ENCODE data around the gene GFOD1.

The GFOD1 gene

DNA sequence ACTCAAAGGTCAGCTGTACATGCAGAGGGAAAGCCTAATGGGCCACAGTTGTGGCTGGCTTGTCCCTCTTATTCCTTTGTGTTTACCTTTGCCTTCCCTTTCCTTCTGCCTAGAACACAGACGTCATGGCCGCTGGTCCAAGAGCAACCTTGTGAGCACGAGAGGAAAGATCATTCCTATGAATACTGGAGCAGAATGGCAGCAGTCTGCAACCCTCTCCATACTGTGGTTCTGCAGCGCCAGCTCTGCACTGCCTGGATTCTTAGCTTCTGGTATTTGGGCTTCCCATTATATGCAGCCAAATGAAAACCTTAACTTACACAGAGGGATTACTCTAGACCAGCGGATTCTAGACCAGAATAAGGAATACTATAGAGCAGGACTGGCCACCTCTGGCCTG lies 171.5 kb downstream of the GFOD1 start:
- no peak overlapping the region for H3K4me3 ChIP-seq (ENCODE audit: low read length in 2 of 2)
- no peaks in the 10 kb centered on the region for H3K9me3 ChIP-seq (replicated peaks in 1 of 2; ENCODE audit: control insufficient read depth in 2 of 2, insufficient read depth in 1 of 2, low read depth in 1 of 2, low read length in 2 of 2)
- no CpG with 5 or more reads among the region's 5 CpGs for WGBS, 2 donors (ENCODE audit: extremely low coverage in 2 of 2, insufficient read length in 2 of 2, insufficient replicate concordance in 1 of 2)
- no peak overlapping the region for H3K14ac ChIP-seq (ENCODE audit: low read length)
- no peak overlapping the region for H3K4ac ChIP-seq (ENCODE audit: low read length)
- H2BK12ac ChIP-seq (ENCODE audit: low read length): no peak overlapping the region
- H2BK15ac ChIP-seq (ENCODE audit: low read length): no peak overlapping the region
- peaks cover 36 to 97% of the 10 kb centered on the region in 2 donors for H3K36me3 ChIP-seq (replicated peaks in 1 of 2; ENCODE audit: control insufficient read depth in 2 of 2, insufficient read depth in 2 of 2, low read length in 2 of 2)
- H4K91ac ChIP-seq (ENCODE audit: low read depth, low read length, poor library complexity): no peak overlapping the region
- no peaks in the 10 kb centered on the region for H3K79me1 ChIP-seq (ENCODE audit: low read depth, low read length)
- no peak overlapping the region for H3K27ac ChIP-seq (replicated peaks; ENCODE audit: low read length)
- H3K27me3 ChIP-seq (ENCODE audit: control insufficient read depth in 3 of 3, insufficient read depth in 3 of 3, low read depth in 1 of 3, low read length in 3 of 3): no peaks in the 10 kb centered on the region
- H2BK120ac ChIP-seq (ENCODE audit: low read depth, low read length): no peak overlapping the region
- no peaks in the 10 kb centered on the region for H3K4me1 ChIP-seq (ENCODE audit: control insufficient read depth in 2 of 2, insufficient read depth in 1 of 2, low read depth in 1 of 2, low read length in 2 of 2)
- no peak overlapping the region for H4K8ac ChIP-seq (ENCODE audit: low read depth, low read length)
- no peak overlapping the region for H2AK5ac ChIP-seq (ENCODE audit: low read depth, low read length)
- H3K23ac ChIP-seq (ENCODE audit: low read depth, low read length, poor library complexity): no peak overlapping the region
- no peak overlapping the region for H3K18ac ChIP-seq (ENCODE audit: low read length)
- no peak overlapping the region for H2BK5ac ChIP-seq (ENCODE audit: low read length)
- no peak overlapping the region for H3K4me2 ChIP-seq (ENCODE audit: insufficient read depth, low read length, poor library complexity, severe bottlenecking)
- H2AFZ ChIP-seq (ENCODE audit: low read length): no peak overlapping the region
- H3K9ac ChIP-seq (ENCODE audit: low read depth, low read length, poor library complexity): no peak overlapping the region
- DNase-seq (ENCODE audit: low spot score): no peak

DNA sequence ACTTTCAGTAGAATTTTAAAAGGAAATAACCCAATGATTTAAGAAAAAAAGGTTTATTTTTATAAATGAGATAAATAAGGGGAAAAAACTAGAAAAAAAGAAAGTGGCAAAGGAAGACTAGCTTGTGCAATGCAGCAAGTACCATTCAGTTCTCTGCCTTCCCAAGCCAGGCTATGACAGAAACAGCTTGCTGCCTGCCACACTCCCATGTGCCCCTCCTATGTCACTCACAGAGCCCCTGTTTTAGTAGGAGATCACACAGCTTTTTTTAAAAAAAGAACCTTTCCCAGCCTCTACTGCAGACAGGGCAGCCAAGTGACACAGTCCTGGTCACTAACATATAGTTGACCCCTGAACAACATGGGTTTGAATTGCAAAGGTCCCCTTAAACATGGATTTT lies 172.6 kb downstream of the GFOD1 start:
- Histone ChIP-seq H2AK5ac (ENCODE audit: low read depth, low read length) (no peak overlapping the region), H3K9ac (ENCODE audit: low read depth, low read length, poor library complexity) (no peak overlapping the region), H3K23ac (ENCODE audit: low read depth, low read length, poor library complexity) (no peak overlapping the region), H4K91ac (ENCODE audit: low read depth, low read length, poor library complexity) (no peak overlapping the region), H3K4me3 (ENCODE audit: low read length in 2 of 2) (no peak overlapping the region), H2BK12ac (ENCODE audit: low read length) (no peak overlapping the region), H3K4ac (ENCODE audit: low read length) (no peak overlapping the region), H2BK5ac (ENCODE audit: low read length) (no peak overlapping the region), H3K27ac (replicated peaks; ENCODE audit: low read length) (no peak overlapping the region), H3K36me3 (replicated peaks in 1 of 2; ENCODE audit: control insufficient read depth in 2 of 2, insufficient read depth in 2 of 2, low read length in 2 of 2) (peaks cover 28 to 94% of the 10 kb centered on the region in 2 donors), H3K18ac (ENCODE audit: low read length) (no peak overlapping the region), H2BK120ac (ENCODE audit: low read depth, low read length) (no peak overlapping the region), H4K8ac (ENCODE audit: low read depth, low read length) (no peak overlapping the region), H3K79me1 (ENCODE audit: low read depth, low read length) (no peaks in the 10 kb centered on the region), H3K14ac (ENCODE audit: low read length) (no peak overlapping the region), H3K9me3 (replicated peaks in 1 of 2; ENCODE audit: control insufficient read depth in 2 of 2, insufficient read depth in 1 of 2, low read depth in 1 of 2, low read length in 2 of 2) (no peaks in the 10 kb centered on the region), H2AFZ (ENCODE audit: low read length) (no peak overlapping the region), H2BK15ac (ENCODE audit: low read length) (no peak overlapping the region), H3K27me3 (ENCODE audit: control insufficient read depth in 3 of 3, insufficient read depth in 3 of 3, low read depth in 1 of 3, low read length in 3 of 3) (no peaks in the 10 kb centered on the region), H3K4me1 (ENCODE audit: control insufficient read depth in 2 of 2, insufficient read depth in 1 of 2, low read depth in 1 of 2, low read length in 2 of 2) (no peaks in the 10 kb centered on the region), H3K4me2 (ENCODE audit: insufficient read depth, low read length, poor library complexity, severe bottlenecking) (no peak overlapping the region)
- no peak for DNase-seq (ENCODE audit: low spot score)

DNA sequence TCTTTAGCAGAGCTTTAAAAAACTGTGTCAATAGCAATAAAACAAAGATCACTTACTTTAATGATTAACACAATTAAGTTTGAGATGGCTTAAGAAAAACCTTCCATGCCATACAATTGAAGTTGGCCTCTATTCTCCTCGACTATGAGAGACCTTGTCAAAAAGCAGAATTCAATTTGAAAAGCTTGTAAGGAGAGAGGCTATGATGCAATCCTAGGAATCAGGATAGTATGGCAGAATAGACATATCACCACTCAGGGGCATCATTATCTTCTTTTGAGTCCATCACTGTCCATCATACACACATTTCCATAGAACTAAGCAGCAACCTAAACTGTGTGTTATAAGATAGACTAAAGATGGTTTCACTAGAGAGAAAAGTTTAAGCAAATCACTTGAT lies 176.2 kb downstream of the GFOD1 start:
- H3K27ac ChIP-seq (replicated peaks; ENCODE audit: low read length): no peak overlapping the region
- DNase-seq (ENCODE audit: low spot score): no peak
- H3K4me3 ChIP-seq (ENCODE audit: low read length in 2 of 2): no peak overlapping the region
- no peak overlapping the region for H3K4ac ChIP-seq (ENCODE audit: low read length)
- no peak overlapping the region for H3K23ac ChIP-seq (ENCODE audit: low read depth, low read length, poor library complexity)
- H2BK120ac ChIP-seq (ENCODE audit: low read depth, low read length): no peak overlapping the region
- no peak overlapping the region for H3K4me2 ChIP-seq (ENCODE audit: insufficient read depth, low read length, poor library complexity, severe bottlenecking)
- H3K79me1 ChIP-seq (ENCODE audit: low read depth, low read length): peaks cover 1% of the 10 kb centered on the region
- no peak overlapping the region for H2AFZ ChIP-seq (ENCODE audit: low read length)
- no peak overlapping the region for H2BK12ac ChIP-seq (ENCODE audit: low read length)
- no peak overlapping the region for H2BK15ac ChIP-seq (ENCODE audit: low read length)
- H3K18ac ChIP-seq (ENCODE audit: low read length): no peak overlapping the region
- H3K14ac ChIP-seq (ENCODE audit: low read length): no peak overlapping the region
- no peak overlapping the region for H4K91ac ChIP-seq (ENCODE audit: low read depth, low read length, poor library complexity)
- no peak overlapping the region for H4K8ac ChIP-seq (ENCODE audit: low read depth, low read length)
- no peak overlapping the region for H3K9ac ChIP-seq (ENCODE audit: low read depth, low read length, poor library complexity)
- H3K9me3 ChIP-seq (replicated peaks in 1 of 2; ENCODE audit: control insufficient read depth in 2 of 2, insufficient read depth in 1 of 2, low read depth in 1 of 2, low read length in 2 of 2): no peaks in the 10 kb centered on the region
- H2AK5ac ChIP-seq (ENCODE audit: low read depth, low read length): no peak overlapping the region
- H2BK5ac ChIP-seq (ENCODE audit: low read length): no peak overlapping the region
- peaks cover 21 to 94% of the 10 kb centered on the region in 2 donors for H3K36me3 ChIP-seq (replicated peaks in 1 of 2; ENCODE audit: control insufficient read depth in 2 of 2, insufficient read depth in 2 of 2, low read length in 2 of 2)
- no peaks in the 10 kb centered on the region for H3K27me3 ChIP-seq (ENCODE audit: control insufficient read depth in 3 of 3, insufficient read depth in 3 of 3, low read depth in 1 of 3, low read length in 3 of 3)
- no peaks in the 10 kb centered on the region for H3K4me1 ChIP-seq (ENCODE audit: control insufficient read depth in 2 of 2, insufficient read depth in 1 of 2, low read depth in 1 of 2, low read length in 2 of 2)
- WGBS, 2 donors (ENCODE audit: extremely low coverage in 2 of 2, insufficient read length in 2 of 2, insufficient replicate concordance in 1 of 2): no CpG with 5 or more reads among the region's 1 CpG

DNA sequence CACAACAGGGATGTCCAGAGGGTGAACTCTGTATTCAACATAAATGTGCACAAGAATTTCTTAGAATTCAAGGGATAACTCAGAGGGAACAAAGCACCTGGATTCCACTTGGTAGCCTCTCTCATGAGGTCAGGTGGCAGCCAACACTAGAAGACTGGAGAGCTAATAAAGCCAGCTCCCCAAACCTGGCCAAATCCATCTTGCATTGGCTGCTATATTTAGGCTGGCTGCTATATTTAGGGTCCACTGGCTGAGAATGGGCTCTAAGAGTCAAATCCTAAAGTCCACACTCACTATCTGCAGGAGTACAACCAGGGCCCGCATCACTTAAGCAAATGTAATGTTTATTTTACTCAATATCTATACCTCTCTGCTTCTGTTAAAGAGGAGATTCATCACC lies 179.1 kb downstream of the GFOD1 start:
- H3K23ac ChIP-seq (ENCODE audit: low read depth, low read length, poor library complexity): no peak overlapping the region
- H3K4me1 ChIP-seq (ENCODE audit: control insufficient read depth in 2 of 2, insufficient read depth in 1 of 2, low read depth in 1 of 2, low read length in 2 of 2): no peaks in the 10 kb centered on the region
- no peak overlapping the region for H4K91ac ChIP-seq (ENCODE audit: low read depth, low read length, poor library complexity)
- H3K9ac ChIP-seq (ENCODE audit: low read depth, low read length, poor library complexity): no peak overlapping the region
- WGBS, 2 donors (ENCODE audit: extremely low coverage in 2 of 2, insufficient read length in 2 of 2, insufficient replicate concordance in 1 of 2): no CpG with 5 or more reads among the region's 1 CpG
- H3K9me3 ChIP-seq (replicated peaks in 1 of 2; ENCODE audit: control insufficient read depth in 2 of 2, insufficient read depth in 1 of 2, low read depth in 1 of 2, low read length in 2 of 2): no peaks in the 10 kb centered on the region
- H4K8ac ChIP-seq (ENCODE audit: low read depth, low read length): no peak overlapping the region
- no peak overlapping the region for H2BK15ac ChIP-seq (ENCODE audit: low read length)
- no peak overlapping the region for H3K14ac ChIP-seq (ENCODE audit: low read length)
- H3K36me3 ChIP-seq (replicated peaks in 1 of 2; ENCODE audit: control insufficient read depth in 2 of 2, insufficient read depth in 2 of 2, low read length in 2 of 2): peaks cover 26 to 94% of the 10 kb centered on the region in 2 donors
- no peak overlapping the region for H3K4me2 ChIP-seq (ENCODE audit: insufficient read depth, low read length, poor library complexity, severe bottlenecking)
- H3K4me3 ChIP-seq (ENCODE audit: low read length in 2 of 2): no peak overlapping the region
- no peaks in the 10 kb centered on the region for H3K27me3 ChIP-seq (ENCODE audit: control insufficient read depth in 3 of 3, insufficient read depth in 3 of 3, low read depth in 1 of 3, low read length in 3 of 3)
- no peak overlapping the region for H3K4ac ChIP-seq (ENCODE audit: low read length)
- no peak overlapping the region for H2BK5ac ChIP-seq (ENCODE audit: low read length)
- no peak overlapping the region for H3K27ac ChIP-seq (replicated peaks; ENCODE audit: low read length)
- peaks cover 1% of the 10 kb centered on the region for H3K79me1 ChIP-seq (ENCODE audit: low read depth, low read length)
- H2AK5ac ChIP-seq (ENCODE audit: low read depth, low read length): no peak overlapping the region
- no peak overlapping the region for H2BK12ac ChIP-seq (ENCODE audit: low read length)
- no peak for DNase-seq (ENCODE audit: low spot score)
- H2BK120ac ChIP-seq (ENCODE audit: low read depth, low read length): no peak overlapping the region
- H2AFZ ChIP-seq (ENCODE audit: low read length): no peak overlapping the region
- no peak overlapping the region for H3K18ac ChIP-seq (ENCODE audit: low read length)

Data from neuronal stem cell (in vitro differentiated cells).